Endothelial cell (in vitro differentiated cells): ENCODE data around the gene R3HDM2. TPM values are rescaled to one million over a fixed set of nuclear protein-coding genes. Genes with fewer than 3 reads are reported as not detected.
"Not testable (repeated sequence)": the region's sequence is repeated elsewhere in the genome, so short reads cannot be mapped to it uniquely, and the experiment has no call there.

Experiments
- DNase-seq: peaks from one replicate; pipeline ENCODE4 v3.0.0; 2021; ENCODE audit warnings: low spot score
- H3K27ac Mint-ChIP-seq: one replicate; pipeline ENCODE4 v1.8.0; 2021; ENCODE audit warnings: mixed read lengths, inconsistent platforms; ENCODE audit not compliant: unreplicated experiment
- H3K27me3 Mint-ChIP-seq: one replicate; pipeline ENCODE4 v1.8.0; 2021; ENCODE audit warnings: mild to moderate bottlenecking, moderate library complexity, mixed read lengths, inconsistent platforms; ENCODE audit not compliant: unreplicated experiment
- H3K36me3 Mint-ChIP-seq: one replicate; pipeline ENCODE4 v1.8.0; 2021; ENCODE audit warnings: mild to moderate bottlenecking, low read depth, mixed read lengths, inconsistent platforms; ENCODE audit not compliant: unreplicated experiment
- H3K4me1 Mint-ChIP-seq: one replicate; pipeline ENCODE4 v1.8.0; 2021; ENCODE audit warnings: mild to moderate bottlenecking, mixed read lengths, inconsistent platforms; ENCODE audit not compliant: unreplicated experiment
- H3K4me3 Mint-ChIP-seq: one replicate; pipeline ENCODE4 v1.8.0; 2021; ENCODE audit warnings: mild to moderate bottlenecking, mixed read lengths, inconsistent platforms; ENCODE audit not compliant: unreplicated experiment
- H3K9me3 Mint-ChIP-seq: one replicate; pipeline ENCODE4 v1.8.0; 2021; ENCODE audit warnings: mixed read lengths, inconsistent platforms; ENCODE audit not compliant: unreplicated experiment
- total RNA-seq: library from RNA; stranded (reverse); fragmentation: NEBNext Ultra II Directional; extraction: Animal tissue kit (Norgen Biotek cat#: 25700); gene quantifications from one replicate; pipeline ENCODE4 v1.2.1, GENCODE V29; 2021; ENCODE audit not compliant: unreplicated experiment
- TF ChIP-seq, protein P1 (sequence below): fragments of 200-600 bp; sonication (generic); IDR thresholded peaks from one replicate; pipeline ENCODE4 v1.5.0; 2021; ENCODE audit warnings: antibody characterized with exemption; ENCODE audit not compliant: unreplicated experiment

The R3HDM2 gene
- total RNA-seq, 1 donor from 2014 or later, result 39.4 TPM

DNA sequence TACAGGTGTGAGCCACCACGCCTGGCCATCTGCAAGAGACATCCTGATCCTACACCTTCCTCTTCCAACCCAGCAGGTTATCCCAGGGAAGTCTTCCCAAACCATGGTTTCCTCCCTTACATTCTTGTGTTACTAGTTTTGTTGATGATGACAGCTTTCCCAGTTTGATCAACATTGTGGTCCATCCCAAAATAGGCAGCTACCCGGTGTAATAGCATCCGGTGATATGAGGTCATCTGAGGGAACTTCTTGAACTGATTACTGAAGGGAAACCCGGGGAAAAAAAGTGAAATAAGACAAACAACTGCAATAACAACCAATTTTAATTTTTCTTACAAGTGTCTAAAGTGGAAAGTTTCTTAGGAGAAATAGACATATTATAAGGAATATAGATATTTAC lies 134.6 kb downstream of the R3HDM2 start:
- H3K27me3 Mint-ChIP-seq, result no peaks in the 10 kb centered on the region
- no peak for DNase-seq
- H3K9me3 Mint-ChIP-seq, result no peaks in the 10 kb centered on the region
- TF ChIP-seq, protein P1, sequence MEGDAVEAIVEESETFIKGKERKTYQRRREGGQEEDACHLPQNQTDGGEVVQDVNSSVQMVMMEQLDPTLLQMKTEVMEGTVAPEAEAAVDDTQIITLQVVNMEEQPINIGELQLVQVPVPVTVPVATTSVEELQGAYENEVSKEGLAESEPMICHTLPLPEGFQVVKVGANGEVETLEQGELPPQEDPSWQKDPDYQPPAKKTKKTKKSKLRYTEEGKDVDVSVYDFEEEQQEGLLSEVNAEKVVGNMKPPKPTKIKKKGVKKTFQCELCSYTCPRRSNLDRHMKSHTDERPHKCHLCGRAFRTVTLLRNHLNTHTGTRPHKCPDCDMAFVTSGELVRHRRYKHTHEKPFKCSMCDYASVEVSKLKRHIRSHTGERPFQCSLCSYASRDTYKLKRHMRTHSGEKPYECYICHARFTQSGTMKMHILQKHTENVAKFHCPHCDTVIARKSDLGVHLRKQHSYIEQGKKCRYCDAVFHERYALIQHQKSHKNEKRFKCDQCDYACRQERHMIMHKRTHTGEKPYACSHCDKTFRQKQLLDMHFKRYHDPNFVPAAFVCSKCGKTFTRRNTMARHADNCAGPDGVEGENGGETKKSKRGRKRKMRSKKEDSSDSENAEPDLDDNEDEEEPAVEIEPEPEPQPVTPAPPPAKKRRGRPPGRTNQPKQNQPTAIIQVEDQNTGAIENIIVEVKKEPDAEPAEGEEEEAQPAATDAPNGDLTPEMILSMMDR, result no peak
- no peak overlapping the region for H3K4me3 Mint-ChIP-seq
- no peaks in the 10 kb centered on the region for H3K4me1 Mint-ChIP-seq
- H3K27ac Mint-ChIP-seq, result no peak overlapping the region
- peaks cover 8% of the 10 kb centered on the region for H3K36me3 Mint-ChIP-seq

DNA sequence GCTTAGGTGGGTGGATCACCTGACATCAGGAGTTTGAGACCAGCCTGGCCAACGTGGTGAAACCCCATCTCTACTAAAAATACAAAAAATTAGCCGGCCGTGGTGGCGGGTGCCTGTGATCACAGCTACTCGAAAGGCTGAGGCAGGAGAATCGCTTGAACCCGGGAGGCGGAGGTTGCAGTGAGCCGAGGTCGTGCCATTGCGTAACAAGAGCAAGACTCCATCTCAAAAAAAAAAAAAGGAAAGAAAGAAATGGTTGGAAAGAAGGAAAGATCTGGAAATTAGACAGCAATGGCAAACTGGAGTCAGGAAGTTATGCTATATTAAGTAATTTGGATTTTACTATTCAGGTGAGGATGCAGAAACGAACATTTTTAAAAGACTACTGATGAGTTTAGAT lies 148.8 kb downstream of the R3HDM2 start:
- H3K9me3 Mint-ChIP-seq, H3K4me1 Mint-ChIP-seq, H3K4me3 Mint-ChIP-seq, H3K27me3 Mint-ChIP-seq, H3K27ac Mint-ChIP-seq, DNase-seq: not testable (repeated sequence)
- peaks cover 34% of the 10 kb centered on the region for H3K36me3 Mint-ChIP-seq

DNA sequence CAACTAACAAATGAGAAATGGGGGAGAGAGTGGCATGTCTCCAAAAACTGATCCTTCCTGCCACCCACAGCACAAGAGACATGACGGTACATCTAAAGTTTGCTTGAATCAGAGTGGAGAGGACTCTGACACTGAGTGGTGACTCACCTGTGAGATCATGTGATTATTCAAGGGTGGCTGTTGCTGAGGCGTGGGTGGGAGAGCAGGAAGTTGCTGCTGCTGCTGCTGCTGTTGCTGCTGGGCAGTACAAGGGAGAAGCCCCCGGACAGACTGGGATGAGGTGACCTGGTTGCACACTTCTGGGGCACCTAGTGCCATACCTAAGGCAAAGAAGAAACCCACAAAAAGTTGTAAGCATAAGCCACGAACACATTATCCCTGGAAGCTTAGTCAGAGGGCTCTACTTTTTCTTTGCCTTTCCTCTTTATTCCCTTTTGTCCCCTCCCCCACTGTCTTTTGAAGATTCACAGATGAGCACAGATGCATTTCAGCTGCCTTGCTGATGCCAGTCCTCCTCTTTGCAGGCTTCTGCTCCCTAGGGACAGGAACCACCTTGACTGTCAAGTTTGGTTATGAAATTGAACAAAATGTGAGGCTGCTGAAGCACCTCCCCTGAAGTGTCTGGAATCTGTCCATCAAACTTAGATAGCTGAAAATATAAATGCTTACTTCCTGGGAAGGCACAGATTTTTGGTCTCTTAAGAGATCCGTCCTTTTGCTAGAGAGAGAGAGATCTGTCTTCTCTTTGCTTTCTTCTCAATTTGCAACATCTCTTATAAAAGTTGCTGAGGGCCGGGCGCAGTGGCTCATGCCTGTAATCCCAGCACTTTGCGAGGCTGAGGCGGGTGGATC lies 150.4 kb downstream of the R3HDM2 start:
- no peaks in the 10 kb centered on the region for H3K9me3 Mint-ChIP-seq

DNA sequence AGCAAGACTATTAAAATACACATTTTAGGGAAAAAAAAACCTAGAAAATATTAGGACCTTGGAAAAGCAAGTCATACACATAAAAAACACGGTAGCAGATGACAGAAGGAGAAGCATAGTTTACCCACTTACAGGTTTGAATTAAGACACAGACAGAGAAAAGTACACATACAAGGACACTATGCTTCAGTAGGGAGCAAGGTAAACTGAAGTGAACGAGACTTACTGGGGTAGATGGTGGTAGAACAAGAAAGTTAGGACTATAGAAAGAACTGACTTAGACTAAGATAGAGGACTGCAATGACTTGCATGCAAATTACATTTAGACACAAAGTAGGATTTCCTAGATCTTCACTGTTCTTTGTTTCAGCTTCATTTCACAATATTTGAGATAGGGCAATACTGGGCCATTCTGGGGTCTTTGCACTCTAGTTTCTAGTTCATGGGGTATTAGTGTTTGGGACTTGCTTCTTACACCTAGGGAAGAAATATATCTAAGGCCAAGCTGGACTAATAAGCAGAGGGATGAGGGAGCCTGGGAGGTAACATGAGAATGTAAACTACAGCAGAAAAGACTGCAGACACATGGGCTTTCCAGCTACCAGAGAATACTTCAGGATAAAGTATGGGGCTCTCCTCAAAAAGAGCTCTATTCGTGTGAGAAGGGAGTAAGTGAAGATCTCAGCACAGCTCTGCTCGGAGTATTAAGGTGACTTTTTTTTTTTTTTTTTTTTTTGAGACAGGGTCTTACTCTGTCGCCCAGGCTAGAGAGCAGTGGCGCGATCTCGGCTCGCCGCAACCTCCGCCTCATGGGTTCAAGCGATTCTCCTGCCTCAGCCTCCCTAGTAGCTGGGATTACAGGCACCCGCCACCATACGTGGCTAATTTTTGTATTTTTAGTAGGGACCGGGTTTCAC lies 152.1 kb downstream of the R3HDM2 start:
- Mint-ChIP-seq H3K36me3 (peaks cover 27% of the 10 kb centered on the region), H3K27ac (no peak overlapping the region)

More for the DNA sequence above, 150.4 kb downstream of the R3HDM2 start:
- no peak for DNase-seq
- Mint-ChIP-seq H3K36me3 (peaks cover 32% of the 10 kb centered on the region), H3K4me3 (no peak overlapping the region), H3K27me3 (peaks cover 3% of the 10 kb centered on the region), H3K4me1 (no peaks in the 10 kb centered on the region), H3K27ac (no peak overlapping the region)
- TF ChIP-seq, protein P1, result no peak

DNA sequence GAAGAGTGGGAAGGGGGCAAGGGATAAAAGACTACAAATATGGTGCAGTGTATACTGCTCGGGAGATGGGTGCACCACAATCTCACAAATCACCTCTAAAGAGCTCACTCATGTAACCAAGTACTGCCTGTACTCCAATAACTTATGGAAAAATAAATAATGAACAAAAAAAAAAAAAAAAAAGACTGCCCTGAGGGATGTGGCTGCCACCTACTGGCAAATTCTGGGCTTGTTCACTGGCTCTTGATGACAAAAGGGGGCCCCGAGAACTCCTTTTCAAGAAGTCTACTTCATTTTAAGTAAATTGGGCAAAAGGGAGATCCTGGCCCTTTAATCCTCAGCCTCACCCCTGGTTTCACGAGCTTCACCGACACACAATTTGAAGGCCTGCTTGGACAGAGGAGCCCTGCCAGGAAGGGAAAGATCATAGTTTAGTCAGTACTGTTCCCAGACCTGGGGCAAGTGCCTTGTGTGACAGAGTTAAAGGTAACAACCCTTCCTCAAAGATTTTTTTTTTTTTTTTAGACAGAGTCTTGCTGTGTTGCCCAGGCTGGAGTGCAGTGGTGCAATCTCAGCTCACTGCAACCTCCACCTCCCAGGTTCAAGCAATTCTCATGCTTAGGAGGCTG lies 153.8 kb downstream of the R3HDM2 start:
- Mint-ChIP-seq H3K27ac (no peak overlapping the region), H3K4me3 (no peak overlapping the region), H3K27me3 (no peaks in the 10 kb centered on the region), H3K36me3 (peaks cover 22% of the 10 kb centered on the region), H3K9me3 (no peaks in the 10 kb centered on the region), H3K4me1 (peaks cover 16% of the 10 kb centered on the region)
- TF ChIP-seq, protein P1, result peak; percentile 49
- peak; percentile 45 for DNase-seq

More for the DNA sequence above, 152.1 kb downstream of the R3HDM2 start:
- DNase-seq, result no peak
- peaks cover 3% of the 10 kb centered on the region for H3K27me3 Mint-ChIP-seq
- H3K4me1 Mint-ChIP-seq, result no peaks in the 10 kb centered on the region
- TF ChIP-seq, protein P1, result no peak
- H3K4me3 Mint-ChIP-seq, result no peak overlapping the region
- H3K9me3 Mint-ChIP-seq, result no peaks in the 10 kb centered on the region

DNA sequence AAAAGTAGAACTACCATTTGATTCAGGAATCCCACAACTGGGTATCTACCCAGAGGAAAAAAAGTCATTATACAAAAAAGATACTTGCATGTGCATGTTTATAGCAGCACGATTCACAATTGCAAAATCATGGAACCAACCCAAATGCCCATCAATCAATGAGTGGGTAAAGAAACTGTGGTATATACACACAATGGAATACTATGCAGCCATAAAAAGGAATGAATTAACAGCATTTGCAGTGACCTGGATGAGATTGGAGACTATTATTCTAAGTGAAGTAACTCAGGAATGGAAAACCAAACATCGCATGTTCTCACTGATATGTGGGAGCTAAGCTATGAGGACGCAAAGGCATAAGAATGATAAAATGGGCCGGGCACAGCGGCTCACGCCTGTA lies 154.6 kb downstream of the R3HDM2 start:
- not testable (repeated sequence) for DNase-seq, H3K9me3 Mint-ChIP-seq, H3K27ac Mint-ChIP-seq, H3K4me3 Mint-ChIP-seq, H3K27me3 Mint-ChIP-seq
- H3K4me1 Mint-ChIP-seq, result peaks cover 22% of the 10 kb centered on the region
- peaks cover 18% of the 10 kb centered on the region for H3K36me3 Mint-ChIP-seq
